Neuronal stem cell (in vitro differentiated cells): ENCODE results near the gene FOSB.

Source experiments
- DNase-seq: peaks from one replicate; pipeline ENCODE4 v3.0.0-alpha.2; 2013; ENCODE audit warnings: low spot score
- H2AFZ ChIP-seq: one replicate; pipeline ENCODE4 v1.6.1; 2013; ENCODE audit warnings: mild to moderate bottlenecking, low read length, inconsistent platforms
- H2AK5ac ChIP-seq: 2 replicates; pipeline ENCODE4 v1.6.1; 2013; ENCODE audit warnings: low read depth, mild to moderate bottlenecking, inconsistent platforms, low read length, moderate library complexity, mixed read lengths
- H2BK120ac ChIP-seq: 2 replicates; pipeline ENCODE4 v1.6.1; 2013; ENCODE audit warnings: low read depth, mild to moderate bottlenecking, inconsistent platforms, low read length, moderate library complexity, mixed read lengths
- H2BK12ac ChIP-seq: one replicate; pipeline ENCODE4 v1.6.1; 2013; ENCODE audit warnings: low read length, inconsistent platforms
- H2BK15ac ChIP-seq: 2 replicates; pipeline ENCODE4 v1.6.1; 2013; ENCODE audit warnings: mild to moderate bottlenecking, low read length, inconsistent platforms, mixed read lengths
- H2BK5ac ChIP-seq: one replicate; pipeline ENCODE4 v1.6.1; 2013; ENCODE audit warnings: inconsistent platforms, mild to moderate bottlenecking, low read length, moderate library complexity
- H3K14ac ChIP-seq: one replicate; pipeline ENCODE4 v1.6.1; 2013; ENCODE audit warnings: low read length, inconsistent platforms
- H3K18ac ChIP-seq: 2 replicates; pipeline ENCODE4 v1.6.1; 2013; ENCODE audit warnings: low read length, inconsistent platforms
- H3K23ac ChIP-seq: 2 replicates; pipeline ENCODE4 v1.6.1; 2013; ENCODE audit warnings: low read depth, mild to moderate bottlenecking, mixed read lengths, low read length, inconsistent platforms; ENCODE audit not compliant: poor library complexity
- H3K27ac ChIP-seq: replicated peaks from 3 replicates; pipeline ENCODE4 v1.5.1; 2013; ENCODE audit warnings: low read length, inconsistent platforms
- H3K27me3 ChIP-seq, 3 experiments: 2 replicates each; pipeline ENCODE4 v1.6.1; 2013; ENCODE audit warnings: low read length in 3 of 3, mild to moderate bottlenecking in 2 of 3, inconsistent platforms in 1 of 3, low read depth in 1 of 3, mixed read lengths in 1 of 3, moderate library complexity in 1 of 3; ENCODE audit not compliant: control insufficient read depth in 3 of 3, insufficient read depth in 3 of 3
- H3K36me3 ChIP-seq, 2 donors: replicated peaks in 1 of 2; 2 replicates each; pipeline ENCODE4 v1.6.1; 2013; ENCODE audit warnings: low read length in 2 of 2; ENCODE audit not compliant: control insufficient read depth in 2 of 2, insufficient read depth in 2 of 2
- H3K4ac ChIP-seq: 2 replicates; pipeline ENCODE4 v1.6.1; 2013; ENCODE audit warnings: inconsistent platforms, mild to moderate bottlenecking, low read length, moderate library complexity
- H3K4me1 ChIP-seq, 2 donors: 1 replicate in 1 of 2; 2 replicates in 1 of 2; pipeline ENCODE4 v1.6.1; 2013; ENCODE audit warnings: low read length in 2 of 2, low read depth in 1 of 2; ENCODE audit not compliant: control insufficient read depth in 2 of 2, insufficient read depth in 1 of 2
- H3K4me2 ChIP-seq: one replicate; pipeline ENCODE4 v1.6.1; 2013; ENCODE audit warnings: mild to moderate bottlenecking, low read length, inconsistent platforms; ENCODE audit not compliant: insufficient read depth, poor library complexity, severe bottlenecking
- H3K4me3 ChIP-seq, 2 donors: 2 replicates each; pipeline ENCODE4 v1.5.1; 2013; ENCODE audit warnings: low read length in 2 of 2, mild to moderate bottlenecking in 2 of 2, inconsistent platforms in 1 of 2, moderate library complexity in 1 of 2
- H3K79me1 ChIP-seq: one replicate; pipeline ENCODE4 v1.6.1; 2013; ENCODE audit warnings: low read depth, mild to moderate bottlenecking, inconsistent platforms, low read length, moderate library complexity
- H3K9ac ChIP-seq: one replicate; pipeline ENCODE4 v1.6.1; 2013; ENCODE audit warnings: mild to moderate bottlenecking, low read depth, low read length, inconsistent platforms; ENCODE audit not compliant: poor library complexity
- H3K9me3 ChIP-seq, 2 donors: replicated peaks in 1 of 2; 2 replicates each; pipeline versions ENCODE3 to v1.6.1; 2013; ENCODE audit warnings: low read length in 2 of 2, mild to moderate bottlenecking in 2 of 2, inconsistent platforms in 1 of 2, low read depth in 1 of 2, mixed read lengths in 1 of 2, moderate library complexity in 1 of 2; ENCODE audit not compliant: control insufficient read depth in 2 of 2, insufficient read depth in 1 of 2
- H4K8ac ChIP-seq: one replicate; pipeline ENCODE4 v1.6.1; 2013; ENCODE audit warnings: low read depth, mild to moderate bottlenecking, inconsistent platforms, low read length, moderate library complexity
- H4K91ac ChIP-seq: one replicate; pipeline ENCODE4 v1.6.1; 2013; ENCODE audit warnings: low read length, low read depth, mild to moderate bottlenecking, inconsistent platforms; ENCODE audit not compliant: poor library complexity
- WGBS, 2 donors: extraction: QIAGEN DNeasy Blood & Tissue Kit; methylation state at CpG; one replicate each; pipeline ENCODE4 v1.1.7; 2013; ENCODE audit warnings: missing lambda C conversion rate in 2 of 2, mixed read lengths in 1 of 2; ENCODE audit not compliant: insufficient read length in 2 of 2, insufficient replicate concordance in 1 of 2; ENCODE audit errors: extremely low coverage in 2 of 2; 5-methylcytosine and 5-hydroxymethylcytosine counted together

The FOSB gene

GRCh38 chr19:45420356-45420755 lies 47.4 kb upstream of the FOSB start:
- Histone ChIP-seq H3K79me1 (peaks cover 4% of the 10 kb centered on the region), H3K27ac (no peak overlapping the region), H3K9me3 (no peaks in the 10 kb centered on the region), H2BK15ac (no peak overlapping the region), H3K14ac (no peak overlapping the region), H3K4ac (no peak overlapping the region), H2BK5ac (no peak overlapping the region), H3K4me3 (no peak overlapping the region), H3K4me2 (no peak overlapping the region), H3K18ac (no peak overlapping the region), H2AFZ (no peak overlapping the region), H2BK12ac (no peak overlapping the region), H2AK5ac (no peak overlapping the region), H3K4me1 (peaks cover 6 to 10% of the 10 kb centered on the region in 2 donors), H4K8ac (no peak overlapping the region), H3K23ac (no peak overlapping the region), H3K36me3 (peaks cover 26 to 65% of the 10 kb centered on the region in 2 donors), H3K9ac (no peak overlapping the region), H4K91ac (no peak overlapping the region), H3K27me3 (no peaks in the 10 kb centered on the region), H2BK120ac (no peak overlapping the region)
- DNase-seq: no peak
- WGBS, 2 donors: no CpG with 5 or more reads among the region's 10 CpGs

GRCh38 chr19:45420871-45421270 lies 46.9 kb upstream of the FOSB start:
- DNase-seq: no peak
- Histone ChIP-seq H3K36me3 (peaks cover 23 to 61% of the 10 kb centered on the region in 2 donors), H3K14ac (no peak overlapping the region), H3K4ac (no peak overlapping the region), H4K91ac (no peak overlapping the region), H3K9ac (no peak overlapping the region), H2BK15ac (no peak overlapping the region), H2AK5ac (no peak overlapping the region), H2AFZ (no peak overlapping the region), H3K4me3 (no peak overlapping the region), H3K18ac (no peak overlapping the region), H3K27me3 (no peaks in the 10 kb centered on the region), H2BK12ac (no peak overlapping the region), H3K4me1 (peaks cover 6 to 10% of the 10 kb centered on the region in 2 donors), H3K79me1 (peaks cover 4% of the 10 kb centered on the region), H2BK5ac (no peak overlapping the region), H3K27ac (no peak overlapping the region), H3K23ac (no peak overlapping the region), H4K8ac (no peak overlapping the region), H3K4me2 (no peak overlapping the region), H3K9me3 (no peaks in the 10 kb centered on the region), H2BK120ac (no peak overlapping the region)
- WGBS, 2 donors: no CpG with 5 or more reads among the region's 6 CpGs

- Histone ChIP-seq H3K79me1 (peaks cover 4% of the 10 kb centered on the region), H2AFZ (no peak overlapping the region), H2BK12ac (no peak overlapping the region), H3K4ac (no peak overlapping the region), H2BK5ac (no peak overlapping the region), H3K9me3 (no peaks in the 10 kb centered on the region), H2AK5ac (no peak overlapping the region), H4K91ac (no peak overlapping the region), H3K14ac (no peak overlapping the region), H3K4me1 (peaks cover 6 to 10% of the 10 kb centered on the region in 2 donors), H3K4me3 (no peak overlapping the region), H2BK120ac (no peak overlapping the region), H3K36me3 (peaks cover 21 to 50% of the 10 kb centered on the region in 2 donors), H2BK15ac (no peak overlapping the region), H3K4me2 (no peak overlapping the region), H4K8ac (no peak overlapping the region), H3K27ac (no peak overlapping the region), H3K23ac (no peak overlapping the region), H3K18ac (no peak overlapping the region), H3K9ac (no peak overlapping the region), H3K27me3 (no peaks in the 10 kb centered on the region)
- WGBS, 2 donors: no CpG with 5 or more reads among the region's 6 CpGs
- DNase-seq: no peak
These were observed 45.8 kb upstream of the FOSB start for GRCh38 chr19:45421947-45422498.

GRCh38 chr19:45423033-45423588 lies 44.7 kb upstream of the FOSB start:
- H4K8ac ChIP-seq: no peak overlapping the region
- no peak for DNase-seq
- H3K27ac ChIP-seq: peak overlapping the region; percentile 51
- H3K4me2 ChIP-seq: peak overlapping the region; percentile 99
- H3K4me3 ChIP-seq: peak overlapping the region; percentile 84 to 87
- H2BK15ac ChIP-seq: no peak overlapping the region
- H3K18ac ChIP-seq: peak overlapping the region; percentile 80
- H3K4me1 ChIP-seq: peaks cover 6 to 10% of the 10 kb centered on the region in 2 donors
- H2AFZ ChIP-seq: peak overlapping the region; percentile 97
- H3K36me3 ChIP-seq: peaks cover 20 to 39% of the 10 kb centered on the region in 2 donors
- no peak overlapping the region for H4K91ac ChIP-seq
- H3K14ac ChIP-seq: no peak overlapping the region
- no CpG with 5 or more reads among the region's 20 CpGs for WGBS, 2 donors
- H2BK5ac ChIP-seq: peak overlapping the region; percentile 72
- H3K27me3 ChIP-seq: no peaks in the 10 kb centered on the region
- H3K9ac ChIP-seq: peak overlapping the region; percentile 82
- peak overlapping the region; percentile 5 for H3K4ac ChIP-seq
- H2AK5ac ChIP-seq: peak overlapping the region; percentile 5
- peaks cover 4% of the 10 kb centered on the region for H3K79me1 ChIP-seq
- peak overlapping the region; percentile 52 for H3K23ac ChIP-seq
- H2BK12ac ChIP-seq: no peak overlapping the region
- no peak overlapping the region for H2BK120ac ChIP-seq
- no peaks in the 10 kb centered on the region for H3K9me3 ChIP-seq
